Ishikawa (cell line): ENCODE data around the gene SNTG2.

ENCODE experiments used
- EP300 ChIP-seq: IDR thresholded peaks from 2 replicates; pipeline ENCODE4 v1.6.1; 2012; ENCODE audit warnings: borderline replicate concordance
- FOXM1 ChIP-seq: IDR thresholded peaks from 2 replicates; pipeline ENCODE4 v1.6.1; 2012; ENCODE audit warnings: low read depth, borderline replicate concordance
- RAD21 ChIP-seq: IDR thresholded peaks from 2 replicates; pipeline ENCODE4 v1.6.1; 2012; ENCODE audit warnings: low read depth
- TAF1 ChIP-seq: IDR thresholded peaks from 2 replicates; pipeline ENCODE4 v1.6.1; 2012; ENCODE audit warnings: low read depth, mild to moderate bottlenecking
- TCF12 ChIP-seq: IDR thresholded peaks from 2 replicates; pipeline ENCODE4 v1.6.1; 2012; ENCODE audit warnings: low read depth
- YY1 ChIP-seq: IDR thresholded peaks from 2 replicates; pipeline ENCODE4 v1.6.1; 2012; ENCODE audit warnings: low read depth
- ZBTB7A ChIP-seq: IDR thresholded peaks from 2 replicates; pipeline ENCODE4 v1.6.1; 2012; ENCODE audit warnings: low read depth
- TF ChIP-seq, protein P1 (sequence below): IDR thresholded peaks from 2 replicates; pipeline ENCODE4 v1.6.1; 2012; ENCODE audit warnings: low read depth, mild to moderate bottlenecking
- TF ChIP-seq, protein P2 (sequence below): IDR thresholded peaks from 2 replicates; pipeline ENCODE4 v1.6.1; 2012

DNA sequence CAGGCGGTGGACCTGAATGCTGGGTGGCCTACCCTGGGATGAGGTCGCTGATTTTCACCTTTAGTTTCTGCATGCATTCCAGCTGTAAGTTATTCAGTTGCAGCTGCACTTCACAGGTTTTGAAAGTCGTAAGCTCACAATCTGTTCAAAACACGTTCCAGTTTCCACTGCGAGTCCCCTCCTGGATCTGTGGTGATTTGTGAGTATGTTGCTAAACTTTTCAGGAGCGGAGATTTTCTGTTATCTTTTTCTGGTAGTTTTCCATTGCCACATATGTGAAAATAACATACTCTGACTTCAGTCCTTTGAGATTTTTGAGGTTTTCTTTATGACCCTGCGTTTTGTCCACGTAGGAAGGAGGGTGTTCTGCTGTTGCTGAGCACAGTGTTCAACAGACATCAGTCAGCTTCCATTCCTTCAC, 102.1 kb downstream of the SNTG2 start:
- TF ChIP-seq, protein P1, sequence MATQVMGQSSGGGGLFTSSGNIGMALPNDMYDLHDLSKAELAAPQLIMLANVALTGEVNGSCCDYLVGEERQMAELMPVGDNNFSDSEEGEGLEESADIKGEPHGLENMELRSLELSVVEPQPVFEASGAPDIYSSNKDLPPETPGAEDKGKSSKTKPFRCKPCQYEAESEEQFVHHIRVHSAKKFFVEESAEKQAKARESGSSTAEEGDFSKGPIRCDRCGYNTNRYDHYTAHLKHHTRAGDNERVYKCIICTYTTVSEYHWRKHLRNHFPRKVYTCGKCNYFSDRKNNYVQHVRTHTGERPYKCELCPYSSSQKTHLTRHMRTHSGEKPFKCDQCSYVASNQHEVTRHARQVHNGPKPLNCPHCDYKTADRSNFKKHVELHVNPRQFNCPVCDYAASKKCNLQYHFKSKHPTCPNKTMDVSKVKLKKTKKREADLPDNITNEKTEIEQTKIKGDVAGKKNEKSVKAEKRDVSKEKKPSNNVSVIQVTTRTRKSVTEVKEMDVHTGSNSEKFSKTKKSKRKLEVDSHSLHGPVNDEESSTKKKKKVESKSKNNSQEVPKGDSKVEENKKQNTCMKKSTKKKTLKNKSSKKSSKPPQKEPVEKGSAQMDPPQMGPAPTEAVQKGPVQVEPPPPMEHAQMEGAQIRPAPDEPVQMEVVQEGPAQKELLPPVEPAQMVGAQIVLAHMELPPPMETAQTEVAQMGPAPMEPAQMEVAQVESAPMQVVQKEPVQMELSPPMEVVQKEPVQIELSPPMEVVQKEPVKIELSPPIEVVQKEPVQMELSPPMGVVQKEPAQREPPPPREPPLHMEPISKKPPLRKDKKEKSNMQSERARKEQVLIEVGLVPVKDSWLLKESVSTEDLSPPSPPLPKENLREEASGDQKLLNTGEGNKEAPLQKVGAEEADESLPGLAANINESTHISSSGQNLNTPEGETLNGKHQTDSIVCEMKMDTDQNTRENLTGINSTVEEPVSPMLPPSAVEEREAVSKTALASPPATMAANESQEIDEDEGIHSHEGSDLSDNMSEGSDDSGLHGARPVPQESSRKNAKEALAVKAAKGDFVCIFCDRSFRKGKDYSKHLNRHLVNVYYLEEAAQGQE, result no peak
- TF ChIP-seq ZBTB7A, result no peak
- TF ChIP-seq TAF1, result no peak
- TF ChIP-seq FOXM1, result no peak
- no peak for TF ChIP-seq YY1
- no peak for TF ChIP-seq TCF12
- no peak for TF ChIP-seq RAD21
- TF ChIP-seq EP300, result no peak
- TF ChIP-seq, protein P2, sequence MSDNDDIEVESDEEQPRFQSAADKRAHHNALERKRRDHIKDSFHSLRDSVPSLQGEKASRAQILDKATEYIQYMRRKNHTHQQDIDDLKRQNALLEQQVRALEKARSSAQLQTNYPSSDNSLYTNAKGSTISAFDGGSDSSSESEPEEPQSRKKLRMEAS, result no peak
